ENCODE results near the gene UCHL3.

DNA sequence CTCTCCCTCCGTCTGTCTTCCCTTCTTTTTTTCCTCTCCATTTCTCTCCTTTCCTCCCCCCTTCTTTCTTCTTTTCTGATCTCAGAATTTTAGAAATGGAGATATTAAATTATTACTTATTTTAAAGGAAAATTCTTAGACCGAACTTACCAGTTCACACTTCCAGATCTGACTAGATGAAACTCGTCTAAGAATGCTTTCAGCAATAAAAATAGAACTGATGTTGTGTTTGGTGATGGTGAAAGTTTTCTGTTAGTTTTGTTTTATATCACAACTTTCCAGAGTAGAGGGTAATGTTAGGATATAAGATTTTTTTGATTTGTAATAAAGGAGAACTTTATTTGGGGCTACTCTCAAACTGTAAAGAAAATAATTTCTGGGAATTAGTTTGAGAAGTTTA lies 29.9 kb downstream of the UCHL3 start:
- TF ChIP-seq, protein P1, sequence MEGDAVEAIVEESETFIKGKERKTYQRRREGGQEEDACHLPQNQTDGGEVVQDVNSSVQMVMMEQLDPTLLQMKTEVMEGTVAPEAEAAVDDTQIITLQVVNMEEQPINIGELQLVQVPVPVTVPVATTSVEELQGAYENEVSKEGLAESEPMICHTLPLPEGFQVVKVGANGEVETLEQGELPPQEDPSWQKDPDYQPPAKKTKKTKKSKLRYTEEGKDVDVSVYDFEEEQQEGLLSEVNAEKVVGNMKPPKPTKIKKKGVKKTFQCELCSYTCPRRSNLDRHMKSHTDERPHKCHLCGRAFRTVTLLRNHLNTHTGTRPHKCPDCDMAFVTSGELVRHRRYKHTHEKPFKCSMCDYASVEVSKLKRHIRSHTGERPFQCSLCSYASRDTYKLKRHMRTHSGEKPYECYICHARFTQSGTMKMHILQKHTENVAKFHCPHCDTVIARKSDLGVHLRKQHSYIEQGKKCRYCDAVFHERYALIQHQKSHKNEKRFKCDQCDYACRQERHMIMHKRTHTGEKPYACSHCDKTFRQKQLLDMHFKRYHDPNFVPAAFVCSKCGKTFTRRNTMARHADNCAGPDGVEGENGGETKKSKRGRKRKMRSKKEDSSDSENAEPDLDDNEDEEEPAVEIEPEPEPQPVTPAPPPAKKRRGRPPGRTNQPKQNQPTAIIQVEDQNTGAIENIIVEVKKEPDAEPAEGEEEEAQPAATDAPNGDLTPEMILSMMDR (IDR thresholded peaks at IDR 0.05) = no peak
- TF ChIP-seq POLR2A (IDR thresholded peaks at IDR 0.05) (no peak), EP300 (IDR thresholded peaks at IDR 0.05) (no peak)

Measured in tibial nerve (tissue), 4 donors.